Activated CD4-positive, alpha-beta memory T cell treated with anti-CD3 and anti-CD28 coated beads, Interleukin-2, amount 10 ng/mL, durations not matched to agents 7 days and 5 days (primary cell): ENCODE results near the gene PPP1R13B. TPM values are rescaled to one million over a fixed set of nuclear protein-coding genes. Genes with fewer than 3 reads are reported as not detected.
"Not testable (repeated sequence)": the region's sequence is repeated elsewhere in the genome, so short reads cannot be mapped to it uniquely, and the experiment has no call there.

ENCODE experiments used
- CTCF ChIA-PET: fragments of 350-600 bp; sonication (Branson Sonifier 250); formaldehyde crosslinking; loops from one replicate; lab custom pipeline; 2021; ENCODE audit warnings: antibody characterized with exemption, inconsistent platforms; lab: Charles Lee
- POLR2A ChIA-PET: fragments of 350-600 bp; sonication (Branson Sonifier 250); formaldehyde crosslinking; loops from one replicate; lab custom pipeline; 2021; ENCODE audit warnings: antibody characterized with exemption; lab: Charles Lee
- DNase-seq: peaks from one replicate; pipeline ENCODE4 v3.0.0-alpha.2; 2020
- H3K27ac Mint-ChIP-seq: one replicate; pipeline ENCODE4 v1.8.0; 2021; ENCODE audit warnings: mild to moderate bottlenecking, mixed read lengths
- H3K27me3 Mint-ChIP-seq: one replicate; pipeline ENCODE4 v1.8.0; 2021; ENCODE audit warnings: mixed read lengths
- H3K36me3 Mint-ChIP-seq: one replicate; pipeline ENCODE4 v1.8.0; 2021; ENCODE audit warnings: low read depth, mixed read lengths
- H3K4me1 Mint-ChIP-seq: one replicate; pipeline ENCODE4 v1.8.0; 2021; ENCODE audit warnings: mixed read lengths
- H3K4me3 Mint-ChIP-seq: one replicate; pipeline ENCODE4 v1.8.0; 2021; ENCODE audit warnings: mild to moderate bottlenecking, mixed read lengths
- H3K9me3 Mint-ChIP-seq: one replicate; pipeline ENCODE4 v1.8.0; 2021; ENCODE audit warnings: mixed read lengths
- total RNA-seq, 2 experiments: library from RNA; stranded (reverse); gene quantifications; one replicate each; pipeline ENCODE4 v1.2.3, GENCODE V29; 2021

Gene PPP1R13B
- 10 to 100 TPM; 10.7 to 15.9 TPM for total RNA-seq

GRCh38 chr14:103847451-103848174, at the start of gene PPP1R13B:
Gene PPP1R13B, minus strand, starts transcription at chr14:103847575. Its CDS starts 268 bp downstream, at chr14:103847307.
- CTCF ChIA-PET, result no interaction called here
- Mint-ChIP-seq H3K9me3 (no peaks in the 10 kb centered on the region), H3K27me3 (peaks cover 19% of the 10 kb centered on the region), H3K4me1 (peaks cover 13% of the 10 kb centered on the region), H3K36me3 (peaks cover 2% of the 10 kb centered on the region), H3K27ac (peak within 1 kb of the TSS; percentile 27), H3K4me3 (peak within 1 kb of the TSS; percentile 83)
- POLR2A ChIA-PET, result no interaction called here
- DNase-seq, result peak; percentile 93

GRCh38 chr14:103896578-103896977, 49.2 kb upstream of the PPP1R13B start:
- no peak overlapping the region for H3K4me3 Mint-ChIP-seq
- peaks cover 3% of the 10 kb centered on the region for H3K4me1 Mint-ChIP-seq
- no peak for DNase-seq
- CTCF ChIA-PET, result no interaction called here
- no peaks in the 10 kb centered on the region for H3K36me3 Mint-ChIP-seq
- H3K27ac Mint-ChIP-seq, result no peak overlapping the region
- H3K9me3 Mint-ChIP-seq, result peaks cover 3% of the 10 kb centered on the region
- POLR2A ChIA-PET, result no interaction called here
- H3K27me3 Mint-ChIP-seq, result no peaks in the 10 kb centered on the region

- H3K36me3 Mint-ChIP-seq, result no peaks in the 10 kb centered on the region
- H3K4me3 Mint-ChIP-seq, result no peak overlapping the region
- ChIA-PET CTCF (no interaction called here), POLR2A (no interaction called here)
- peaks cover 3% of the 10 kb centered on the region for H3K9me3 Mint-ChIP-seq
- no peaks in the 10 kb centered on the region for H3K27me3 Mint-ChIP-seq
- H3K27ac Mint-ChIP-seq, result no peak overlapping the region
- no peak for DNase-seq
- H3K4me1 Mint-ChIP-seq, result no peaks in the 10 kb centered on the region
Measured at GRCh38 chr14:103894723-103895059, 47.3 kb upstream of the PPP1R13B start.

GRCh38 chr14:103894034-103894722, 46.8 kb upstream of the PPP1R13B start:
- H3K4me1 Mint-ChIP-seq, result no peaks in the 10 kb centered on the region
- POLR2A ChIA-PET, result no interaction called here

GRCh38 chr14:103892247-103892646, 44.9 kb upstream of the PPP1R13B start:
- H3K4me1 Mint-ChIP-seq, result no peaks in the 10 kb centered on the region

More at GRCh38 chr14:103894034-103894722, 46.8 kb upstream of the PPP1R13B start:
- Mint-ChIP-seq H3K4me3 (no peak overlapping the region), H3K9me3 (peaks cover 3% of the 10 kb centered on the region), H3K27me3 (no peaks in the 10 kb centered on the region), H3K36me3 (no peaks in the 10 kb centered on the region), H3K27ac (no peak overlapping the region)
- CTCF ChIA-PET, result no interaction called here
- no peak for DNase-seq

GRCh38 chr14:103891667-103892215, 44.4 kb upstream of the PPP1R13B start:
- Mint-ChIP-seq H3K27ac (no peak overlapping the region), H3K9me3 (peaks cover 3% of the 10 kb centered on the region), H3K4me3 (no peak overlapping the region), H3K36me3 (no peaks in the 10 kb centered on the region), H3K4me1 (no peaks in the 10 kb centered on the region), H3K27me3 (no peaks in the 10 kb centered on the region)
- ChIA-PET CTCF (interaction anchor here (1.0 kb wide), 1 partner anchor 9 kb away, joined by 3 read pairs; no protein-coding TSS in a partner anchor), POLR2A (interaction anchor here (1.0 kb wide), 1 partner anchor 38 kb away, joined by 3 read pairs; no protein-coding TSS in a partner anchor)
- no peak for DNase-seq

More at GRCh38 chr14:103892247-103892646, 44.9 kb upstream of the PPP1R13B start:
- no peaks in the 10 kb centered on the region for H3K36me3 Mint-ChIP-seq
- H3K27ac Mint-ChIP-seq, result no peak overlapping the region
- DNase-seq, result no peak
- ChIA-PET POLR2A (no interaction called here), CTCF (interaction anchor here (1.0 kb wide), 1 partner anchor 9 kb away, joined by 3 read pairs; no protein-coding TSS in a partner anchor)
- H3K27me3 Mint-ChIP-seq, result no peaks in the 10 kb centered on the region
- H3K4me3 Mint-ChIP-seq, result no peak overlapping the region
- peaks cover 3% of the 10 kb centered on the region for H3K9me3 Mint-ChIP-seq

- Mint-ChIP-seq H3K4me3 (no peak overlapping the region), H3K27ac (no peak overlapping the region), H3K9me3 (no peaks in the 10 kb centered on the region), H3K27me3 (no peaks in the 10 kb centered on the region), H3K4me1 (no peaks in the 10 kb centered on the region), H3K36me3 (no peaks in the 10 kb centered on the region)
- POLR2A ChIA-PET, result interaction anchor here (1.0 kb wide), 1 partner anchor 37 kb away, joined by 3 read pairs; no protein-coding TSS in a partner anchor
- DNase-seq, result no peak
- CTCF ChIA-PET, result no interaction called here
Measured at GRCh38 chr14:103890821-103891666, 43.7 kb upstream of the PPP1R13B start.

- Mint-ChIP-seq H3K9me3 (no peaks in the 10 kb centered on the region), H3K27me3 (no peaks in the 10 kb centered on the region), H3K36me3 (no peaks in the 10 kb centered on the region), H3K27ac (no peak overlapping the region), H3K4me3 (no peak overlapping the region), H3K4me1 (no peaks in the 10 kb centered on the region)
- no peak for DNase-seq
- CTCF ChIA-PET, result no interaction called here
- POLR2A ChIA-PET, result no interaction called here
Measured at GRCh38 chr14:103890052-103890371, 42.6 kb upstream of the PPP1R13B start.

- ChIA-PET CTCF (no interaction called here), POLR2A (no interaction called here)
- Mint-ChIP-seq H3K27me3 (no peaks in the 10 kb centered on the region), H3K9me3 (no peaks in the 10 kb centered on the region), H3K4me1 (no peaks in the 10 kb centered on the region), H3K27ac (no peak overlapping the region), H3K36me3 (no peaks in the 10 kb centered on the region), H3K4me3 (no peak overlapping the region)
- no peak for DNase-seq
Measured at GRCh38 chr14:103889313-103890051, 42.1 kb upstream of the PPP1R13B start.

GRCh38 chr14:103889002-103889312, 41.6 kb upstream of the PPP1R13B start:
- H3K27me3 Mint-ChIP-seq, DNase-seq, H3K4me3 Mint-ChIP-seq, POLR2A ChIA-PET, H3K36me3 Mint-ChIP-seq, CTCF ChIA-PET, H3K4me1 Mint-ChIP-seq, H3K27ac Mint-ChIP-seq, H3K9me3 Mint-ChIP-seq: not testable (repeated sequence)

- DNase-seq, result no peak
- H3K9me3 Mint-ChIP-seq, result no peaks in the 10 kb centered on the region
- ChIA-PET CTCF (no interaction called here), POLR2A (no interaction called here)
- H3K4me1 Mint-ChIP-seq, result no peaks in the 10 kb centered on the region
- H3K36me3 Mint-ChIP-seq, result no peaks in the 10 kb centered on the region
- H3K27me3 Mint-ChIP-seq, result no peaks in the 10 kb centered on the region
- no peak overlapping the region for H3K27ac Mint-ChIP-seq
- H3K4me3 Mint-ChIP-seq, result no peak overlapping the region
Measured at GRCh38 chr14:103887557-103888115, 40.3 kb upstream of the PPP1R13B start.

- H3K27ac Mint-ChIP-seq, result no peak overlapping the region
Measured at GRCh38 chr14:103887170-103887501, 39.8 kb upstream of the PPP1R13B start.

More at GRCh38 chr14:103887170-103887501, 39.8 kb upstream of the PPP1R13B start:
- no peak for DNase-seq
- Mint-ChIP-seq H3K9me3 (no peaks in the 10 kb centered on the region), H3K4me1 (no peaks in the 10 kb centered on the region), H3K27me3 (no peaks in the 10 kb centered on the region), H3K36me3 (no peaks in the 10 kb centered on the region), H3K4me3 (no peak overlapping the region)
- CTCF ChIA-PET, result no interaction called here
- POLR2A ChIA-PET, result no interaction called here
